MCF 10A (cell line): ENCODE data around the gene GSTM2. TPM values are rescaled to one million over a fixed set of nuclear protein-coding genes. Genes with fewer than 3 reads are reported as not detected.

Experiments used
- BruUV-seq: library from RNA; stranded (reverse); fragments of 400-500 nt; replicated peaks from 2 replicates; lab custom pipeline; 2021; lab: Mats Ljungman, UMichigan
- CTCF ChIA-PET: fragments of 300-600 bp; sonication (Branson Sonifier 250); formaldehyde crosslinking; extraction: SDS; loops from one replicate; lab custom pipeline; 2021; ENCODE audit warnings: antibody characterized with exemption, inconsistent platforms; lab: Yijun Ruan, JAX
- POLR2A ChIA-PET: fragments of 300-600, 350-650 bp; sonication (Branson Sonifier 250); formaldehyde crosslinking; extraction: SDS; loops from one replicate; lab custom pipeline; 2020; ENCODE audit warnings: antibody characterized with exemption, inconsistent platforms; lab: Yijun Ruan, JAX
- DNase-seq: peaks from one replicate; pipeline ENCODE4 v3.0.0-alpha.2; 2018; ENCODE audit not compliant: unreplicated experiment
- H3K27ac Mint-ChIP-seq: one replicate; pipeline ENCODE4 v1.8.0; 2022; ENCODE audit warnings: mild to moderate bottlenecking, low read depth, mixed read lengths; ENCODE audit not compliant: unreplicated experiment
- H3K27me3 Mint-ChIP-seq: one replicate; pipeline ENCODE4 v1.8.0; 2022; ENCODE audit warnings: mixed read lengths; ENCODE audit not compliant: insufficient read depth, unreplicated experiment
- H3K36me3 Mint-ChIP-seq: one replicate; pipeline ENCODE4 v1.8.0; 2022; ENCODE audit warnings: mild to moderate bottlenecking, moderate library complexity, mixed read lengths; ENCODE audit not compliant: insufficient read depth, unreplicated experiment
- H3K4me1 Mint-ChIP-seq: one replicate; pipeline ENCODE4 v1.8.0; 2022; ENCODE audit warnings: mixed read lengths; ENCODE audit not compliant: insufficient read depth, unreplicated experiment
- H3K4me3 Mint-ChIP-seq: one replicate; pipeline ENCODE4 v1.8.0; 2022; ENCODE audit warnings: mild to moderate bottlenecking, moderate library complexity, mixed read lengths; ENCODE audit not compliant: unreplicated experiment
- H3K9me3 Mint-ChIP-seq: one replicate; pipeline ENCODE4 v1.8.0; 2022; ENCODE audit warnings: mixed read lengths; ENCODE audit not compliant: unreplicated experiment
- intact Hi-C: fragments of 100-400 bp; cut with micrococcal nuclease; formaldehyde crosslinking; loops from 2 replicates; pipeline ENCODE4 v1.14.1; 2022
- total RNA-seq: library from RNA; stranded (reverse); gene quantifications from 2 replicates; pipeline ENCODE4 v1.2.3, GENCODE V29; 2022
- TF ChIP-seq, protein P1 (sequence below): fragments of 200-600 bp; IDR thresholded peaks from one replicate; pipeline ENCODE4 v1.8.0; 2022; ENCODE audit warnings: antibody characterized with exemption, mild to moderate bottlenecking; ENCODE audit not compliant: unreplicated experiment

GSTM2 gene
- total RNA-seq, 1 experiment from 2014 or later, result 0.70 TPM

DNA sequence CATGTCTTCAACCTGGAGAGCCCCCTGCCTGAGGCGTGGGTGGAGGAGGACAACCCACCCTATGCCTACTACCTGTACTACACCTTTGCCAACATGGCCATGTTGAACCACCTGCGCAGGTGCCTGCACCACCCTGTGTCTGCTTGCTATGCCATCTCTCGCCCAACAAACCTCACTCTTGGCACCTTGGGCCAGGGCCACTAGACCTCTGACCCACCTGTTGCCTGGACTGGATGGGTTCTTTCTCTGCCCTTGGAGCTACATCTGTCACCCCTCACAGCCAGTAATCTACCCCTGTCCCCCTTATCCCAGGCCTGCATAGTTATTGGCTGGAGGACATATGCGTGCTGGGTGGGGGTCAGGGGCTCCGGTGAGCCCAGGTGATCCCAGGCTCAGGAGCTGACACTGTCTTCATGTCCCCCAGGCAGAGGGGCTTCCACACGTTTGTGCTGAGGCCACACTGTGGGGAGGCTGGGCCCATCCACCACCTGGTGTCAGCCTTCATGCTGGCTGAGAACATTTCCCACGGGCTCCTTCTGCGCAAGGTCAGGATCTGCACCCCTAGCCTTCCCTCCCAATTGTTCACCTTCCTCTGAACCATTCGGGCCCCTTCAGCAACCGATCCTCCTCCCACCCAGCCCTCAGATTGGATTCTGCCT lies 38.4 kb upstream of the GSTM2 start:
- intact Hi-C loops, result loop anchor here (1.0 kb wide), 1 partner anchor 83 kb away; no protein-coding TSS in a partner anchor
- Mint-ChIP-seq H3K27ac (no peak overlapping the region), H3K36me3 (peaks cover 26% of the 10 kb centered on the region), H3K4me3 (no peak overlapping the region), H3K4me1 (no peaks in the 10 kb centered on the region), H3K9me3 (no peaks in the 10 kb centered on the region), H3K27me3 (no peaks in the 10 kb centered on the region)
- ChIA-PET CTCF (interaction anchor here (0.7 to 17.2 kb wide), 12 partner anchors 7 to 382 kb away, joined by 3 to 459 read pairs (median 3); no protein-coding TSS in a partner anchor), POLR2A (interaction anchor here (1.4 to 1.6 kb wide), 2 partner anchors 9 to 83 kb away, joined by 4 to 5 read pairs; partner anchors contain the start of gene AMPD2)
- no TSS peak for BruUV-seq
- no peak for DNase-seq
- TF ChIP-seq, protein P1, sequence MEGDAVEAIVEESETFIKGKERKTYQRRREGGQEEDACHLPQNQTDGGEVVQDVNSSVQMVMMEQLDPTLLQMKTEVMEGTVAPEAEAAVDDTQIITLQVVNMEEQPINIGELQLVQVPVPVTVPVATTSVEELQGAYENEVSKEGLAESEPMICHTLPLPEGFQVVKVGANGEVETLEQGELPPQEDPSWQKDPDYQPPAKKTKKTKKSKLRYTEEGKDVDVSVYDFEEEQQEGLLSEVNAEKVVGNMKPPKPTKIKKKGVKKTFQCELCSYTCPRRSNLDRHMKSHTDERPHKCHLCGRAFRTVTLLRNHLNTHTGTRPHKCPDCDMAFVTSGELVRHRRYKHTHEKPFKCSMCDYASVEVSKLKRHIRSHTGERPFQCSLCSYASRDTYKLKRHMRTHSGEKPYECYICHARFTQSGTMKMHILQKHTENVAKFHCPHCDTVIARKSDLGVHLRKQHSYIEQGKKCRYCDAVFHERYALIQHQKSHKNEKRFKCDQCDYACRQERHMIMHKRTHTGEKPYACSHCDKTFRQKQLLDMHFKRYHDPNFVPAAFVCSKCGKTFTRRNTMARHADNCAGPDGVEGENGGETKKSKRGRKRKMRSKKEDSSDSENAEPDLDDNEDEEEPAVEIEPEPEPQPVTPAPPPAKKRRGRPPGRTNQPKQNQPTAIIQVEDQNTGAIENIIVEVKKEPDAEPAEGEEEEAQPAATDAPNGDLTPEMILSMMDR, result no peak

DNA sequence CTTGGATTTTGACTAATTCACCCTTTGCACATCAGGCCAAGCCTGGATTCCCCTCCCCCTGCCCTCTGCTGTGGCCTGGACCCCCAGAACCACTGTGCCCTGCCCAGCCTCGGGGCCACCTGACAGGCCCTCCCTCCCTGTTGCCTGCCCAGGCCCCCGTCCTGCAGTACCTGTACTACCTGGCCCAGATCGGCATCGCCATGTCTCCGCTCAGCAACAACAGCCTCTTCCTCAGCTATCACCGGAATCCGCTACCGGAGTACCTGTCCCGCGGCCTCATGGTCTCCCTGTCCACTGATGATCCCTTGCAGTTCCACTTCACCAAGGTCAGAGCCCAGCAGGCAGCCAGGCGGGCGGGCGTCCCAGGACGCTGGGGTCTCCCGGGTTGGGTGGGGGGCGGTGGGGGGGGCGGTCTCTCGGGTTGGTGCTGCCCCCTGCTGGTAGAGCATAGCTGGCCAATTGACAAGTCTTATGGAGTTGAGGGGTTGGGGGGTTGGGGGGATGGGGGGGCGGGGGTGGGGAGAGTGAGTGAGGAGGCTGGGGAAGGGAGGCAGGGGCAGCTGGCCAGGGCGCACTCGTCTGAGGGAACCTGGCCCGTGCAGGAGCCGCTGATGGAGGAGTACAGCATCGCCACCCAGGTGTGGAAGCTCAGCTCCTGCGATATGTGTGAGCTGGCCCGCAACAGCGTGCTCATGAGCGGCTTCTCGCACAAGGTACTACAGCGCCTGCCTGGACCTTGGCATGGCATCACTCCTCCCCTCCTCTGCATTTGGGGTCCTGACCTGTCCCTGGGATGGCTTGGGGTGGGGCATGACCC lies 37.6 kb upstream of the GSTM2 start:
- peaks cover 26% of the 10 kb centered on the region for H3K36me3 Mint-ChIP-seq
- no TSS peak for BruUV-seq
- H3K27ac Mint-ChIP-seq, result no peak overlapping the region
- H3K27me3 Mint-ChIP-seq, result no peaks in the 10 kb centered on the region
- TF ChIP-seq, protein P1, result peak; percentile 47
- H3K4me3 Mint-ChIP-seq, result no peak overlapping the region
- intact Hi-C loops, result loop anchor here (1.0 kb wide), 1 partner anchor 84 kb away; no protein-coding TSS in a partner anchor
- CTCF ChIA-PET, result interaction anchor here (0.7 to 17.2 kb wide), 14 partner anchors 8 to 300 kb away, joined by 3 to 459 read pairs (median 4); partner anchors contain the start of gene CYB561D1
- POLR2A ChIA-PET, result interaction anchor here (1.4 kb wide), 1 partner anchor 84 kb away, joined by 5 read pairs; no protein-coding TSS in a partner anchor
- no peaks in the 10 kb centered on the region for H3K9me3 Mint-ChIP-seq
- H3K4me1 Mint-ChIP-seq, result no peaks in the 10 kb centered on the region
- no peak for DNase-seq

DNA sequence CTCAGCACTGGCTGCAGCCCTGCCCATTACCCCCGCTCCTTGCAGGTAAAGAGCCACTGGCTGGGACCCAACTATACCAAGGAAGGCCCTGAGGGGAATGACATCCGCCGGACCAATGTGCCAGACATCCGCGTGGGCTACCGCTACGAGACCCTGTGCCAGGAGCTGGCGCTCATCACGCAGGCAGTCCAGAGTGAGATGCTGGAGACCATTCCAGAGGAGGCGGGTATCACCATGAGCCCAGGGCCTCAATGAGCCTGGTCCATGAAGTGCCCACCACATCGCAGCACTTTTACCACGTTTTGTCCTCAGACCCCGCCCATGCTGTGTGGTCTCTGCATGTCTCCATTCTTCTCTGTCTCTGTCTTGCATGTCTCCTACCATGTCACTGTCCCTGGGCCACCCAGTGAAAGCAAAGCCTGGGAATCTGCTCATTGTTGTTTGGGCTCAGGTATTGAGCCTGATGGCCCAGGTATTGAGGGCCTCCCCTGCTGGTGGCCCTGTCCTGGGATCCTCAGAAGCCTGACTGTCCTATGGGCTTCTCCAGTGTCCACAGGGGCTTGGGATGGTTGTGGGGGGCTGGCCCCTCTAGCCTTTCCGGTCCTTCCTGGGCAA lies 36.9 kb upstream of the GSTM2 start:
- ChIA-PET CTCF (interaction anchor here (0.6 to 17.2 kb wide), 12 partner anchors 9 to 143 kb away, joined by 3 to 459 read pairs (median 4); partner anchors contain the start of genes CYB561D1 and GPR61), POLR2A (interaction anchor here (1.4 kb wide), 1 partner anchor 85 kb away, joined by 5 read pairs; no protein-coding TSS in a partner anchor)
- Mint-ChIP-seq H3K9me3 (no peaks in the 10 kb centered on the region), H3K4me1 (peaks cover under 1% of the 10 kb centered on the region), H3K36me3 (peaks cover 26% of the 10 kb centered on the region), H3K4me3 (no peak overlapping the region), H3K27ac (no peak overlapping the region), H3K27me3 (no peaks in the 10 kb centered on the region)
- BruUV-seq, result no TSS peak
- intact Hi-C loops, result loop anchor here (1.0 kb wide), 1 partner anchor 85 kb away; no protein-coding TSS in a partner anchor
- TF ChIP-seq, protein P1, result no peak
- no peak for DNase-seq
